Loucy (cell line): ENCODE measurements around the gene CHAF1B.

Source experiments
- H2AFZ ChIP-seq: fragments of 200-600 bp; sonication (generic); 2 replicates; pipeline ENCODE4 v1.6.0; 2016; ENCODE audit warnings: antibody characterized with exemption, mild to moderate bottlenecking, low read length, moderate library complexity
- H3F3A ChIP-seq: fragments of 200-600 bp; 2 replicates; pipeline ENCODE4 v1.6.0; 2016; ENCODE audit warnings: antibody characterized with exemption, low read depth, mild to moderate bottlenecking
- H3K27me3 ChIP-seq: fragments of 200-600 bp; sonication (generic); 2 replicates; pipeline ENCODE4 v1.6.1; 2014; ENCODE audit warnings: low read length, mild to moderate bottlenecking; ENCODE audit not compliant: insufficient read depth, poor library complexity, severe bottlenecking
- H3K36me3 ChIP-seq: fragments of 200-600 bp; sonication (generic); 2 replicates; pipeline ENCODE4 v1.6.1; 2016; ENCODE audit warnings: low read length; ENCODE audit not compliant: insufficient read depth
- H3K4me1 ChIP-seq: fragments of 200-600 bp; sonication (generic); 2 replicates; pipeline ENCODE4 v1.5.1; 2014; ENCODE audit warnings: low read length, mild to moderate bottlenecking; ENCODE audit not compliant: insufficient read depth, poor library complexity, severe bottlenecking
- H3K4me2 ChIP-seq: fragments of 200-600 bp; sonication (generic); 2 replicates; pipeline ENCODE4 v1.6.0; 2014; ENCODE audit warnings: antibody characterized with exemption, low read length, low read depth, mild to moderate bottlenecking; ENCODE audit not compliant: poor library complexity, severe bottlenecking
- H3K4me3 ChIP-seq: fragments of 200-600 bp; sonication (generic); 2 replicates; pipeline ENCODE4 v1.5.1; 2014; ENCODE audit warnings: low read length, mild to moderate bottlenecking, mixed read lengths; ENCODE audit not compliant: poor library complexity, severe bottlenecking
- H3K79me2 ChIP-seq: fragments of 200-600 bp; sonication (generic); 2 replicates; pipeline ENCODE4 v1.6.1; 2014; ENCODE audit warnings: low read length; ENCODE audit not compliant: insufficient read depth
- H3K9ac ChIP-seq: fragments of 200-600 bp; sonication (generic); 2 replicates; pipeline ENCODE4 v1.6.0; 2014; ENCODE audit warnings: mild to moderate bottlenecking, low read depth, low read length, moderate library complexity; ENCODE audit not compliant: poor library complexity, severe bottlenecking
- H3K9me2 ChIP-seq: fragments of 200-600 bp; sonication (generic); replicated peaks from 2 replicates; pipeline ENCODE4 v1.6.1; 2016; ENCODE audit warnings: low read depth, low read length, mixed read lengths
- H3K9me3 ChIP-seq: fragments of 200-600 bp; sonication (generic); 2 replicates; pipeline ENCODE4 v1.6.1; 2014; ENCODE audit warnings: mild to moderate bottlenecking, antibody characterized with exemption, low read length, low read depth; ENCODE audit not compliant: insufficient read depth
- H4K20me1 ChIP-seq: fragments of 200-600 bp; sonication (generic); 2 replicates; pipeline ENCODE4 v1.6.0; 2014; ENCODE audit warnings: antibody characterized with exemption, low read length, mild to moderate bottlenecking; ENCODE audit not compliant: insufficient read depth, poor library complexity, severe bottlenecking
- EZH2phosphoT487 ChIP-seq: fragments of 200-600 bp; IDR thresholded peaks from 2 replicates; pipeline ENCODE4 v1.6.1; 2018; ENCODE audit warnings: antibody characterized with exemption, mild to moderate bottlenecking, moderate library complexity, borderline replicate concordance
- TF ChIP-seq, protein P1 (sequence below): fragments of 200-600 bp; sonication (generic); conservative IDR thresholded peaks from 2 replicates; pipeline ENCODE4 v1.5.1; 2014; ENCODE audit warnings: mild to moderate bottlenecking, antibody characterized with exemption, low read length

Gene CHAF1B

DNA sequence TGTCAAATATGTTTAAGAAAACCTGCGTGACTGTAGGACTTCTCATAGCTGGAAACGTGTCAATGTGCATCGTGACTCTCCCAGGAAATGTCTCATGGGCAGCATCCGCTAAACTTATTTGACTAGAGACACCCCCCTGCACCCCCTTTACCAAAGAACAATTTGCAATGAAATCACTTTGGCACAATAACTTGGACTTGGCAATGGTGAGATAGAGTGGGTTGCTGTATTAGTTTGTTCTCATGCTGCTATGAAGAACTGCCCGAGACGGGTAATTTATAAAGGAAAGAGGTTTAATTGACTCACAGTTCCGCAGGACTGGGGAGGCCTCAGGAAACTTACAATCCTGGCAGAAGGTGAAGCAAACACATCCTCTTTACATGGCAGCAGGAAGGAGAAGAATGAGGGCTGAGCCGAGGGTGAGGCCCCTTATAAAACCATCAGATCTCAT, 80.9 kb downstream of the CHAF1B start:
- H3K4me2 ChIP-seq = no peak overlapping the region
- TF ChIP-seq, protein P1, sequence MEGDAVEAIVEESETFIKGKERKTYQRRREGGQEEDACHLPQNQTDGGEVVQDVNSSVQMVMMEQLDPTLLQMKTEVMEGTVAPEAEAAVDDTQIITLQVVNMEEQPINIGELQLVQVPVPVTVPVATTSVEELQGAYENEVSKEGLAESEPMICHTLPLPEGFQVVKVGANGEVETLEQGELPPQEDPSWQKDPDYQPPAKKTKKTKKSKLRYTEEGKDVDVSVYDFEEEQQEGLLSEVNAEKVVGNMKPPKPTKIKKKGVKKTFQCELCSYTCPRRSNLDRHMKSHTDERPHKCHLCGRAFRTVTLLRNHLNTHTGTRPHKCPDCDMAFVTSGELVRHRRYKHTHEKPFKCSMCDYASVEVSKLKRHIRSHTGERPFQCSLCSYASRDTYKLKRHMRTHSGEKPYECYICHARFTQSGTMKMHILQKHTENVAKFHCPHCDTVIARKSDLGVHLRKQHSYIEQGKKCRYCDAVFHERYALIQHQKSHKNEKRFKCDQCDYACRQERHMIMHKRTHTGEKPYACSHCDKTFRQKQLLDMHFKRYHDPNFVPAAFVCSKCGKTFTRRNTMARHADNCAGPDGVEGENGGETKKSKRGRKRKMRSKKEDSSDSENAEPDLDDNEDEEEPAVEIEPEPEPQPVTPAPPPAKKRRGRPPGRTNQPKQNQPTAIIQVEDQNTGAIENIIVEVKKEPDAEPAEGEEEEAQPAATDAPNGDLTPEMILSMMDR = no peak
- TF ChIP-seq EZH2phosphoT487 = no peak
- no peaks in the 10 kb centered on the region for H4K20me1 ChIP-seq
- no peak overlapping the region for H2AFZ ChIP-seq
- no peak overlapping the region for H3K4me3 ChIP-seq
- no peaks in the 10 kb centered on the region for H3K36me3 ChIP-seq
- no peaks in the 10 kb centered on the region for H3K4me1 ChIP-seq
- no peak overlapping the region for H3K9ac ChIP-seq
- H3K9me2 ChIP-seq = no peaks in the 10 kb centered on the region
- no peaks in the 10 kb centered on the region for H3F3A ChIP-seq
- H3K27me3 ChIP-seq = no peaks in the 10 kb centered on the region
- H3K9me3 ChIP-seq = no peaks in the 10 kb centered on the region
- H3K79me2 ChIP-seq = no peaks in the 10 kb centered on the region
